Epithelial cell of proximal tubule (primary cell): ENCODE data around the gene EMILIN2. TPM values are rescaled to one million over a fixed set of nuclear protein-coding genes. Genes with fewer than 3 reads are reported as not detected.

ENCODE experiments used
- DNase-seq: peaks from one replicate; pipeline ENCODE4 v3.0.0-alpha.2; 2011; ENCODE audit warnings: low read depth
- H3K4me3 ChIP-seq: 2 replicates; pipeline ENCODE4 v1.5.1; 2011; ENCODE audit warnings: low read depth, mild to moderate bottlenecking, low read length
- CTCF ChIP-seq: conservative IDR thresholded peaks from 2 replicates; pipeline ENCODE4 v1.5.1; 2012; ENCODE audit warnings: low read depth, mild to moderate bottlenecking, low read length
- total RNA-seq: library from RNA; depleted of rRNA; stranded (reverse); fragments of >200 nt; gene quantifications from 2 replicates; pipeline ENCODE4 v1.2.3, GENCODE V29; 2015

The EMILIN2 gene
- total RNA-seq, 1 donor from 2014 or later, result 13.2 TPM

- H3K4me3 ChIP-seq, result no peak overlapping the region
- no peak for TF ChIP-seq CTCF
- DNase-seq, result no peak
Observed at GRCh38 chr18:2894841-2895370, 48.1 kb downstream of the EMILIN2 start.

- no peak for DNase-seq
- no peak for TF ChIP-seq CTCF
- no peak overlapping the region for H3K4me3 ChIP-seq
Observed at GRCh38 chr18:2895391-2895790, 48.6 kb downstream of the EMILIN2 start.

GRCh38 chr18:2896990-2897389 lies 50.2 kb downstream of the EMILIN2 start:
- H3K4me3 ChIP-seq, result no peak overlapping the region
- TF ChIP-seq CTCF, result no peak
- peak; percentile 40 for DNase-seq

- TF ChIP-seq CTCF, result no peak
- H3K4me3 ChIP-seq, result no peak overlapping the region
- no peak for DNase-seq
Observed at GRCh38 chr18:2897448-2898185, 50.8 kb downstream of the EMILIN2 start.

- H3K4me3 ChIP-seq, result no peak overlapping the region
- TF ChIP-seq CTCF, result no peak
- no peak for DNase-seq
Observed at GRCh38 chr18:2898186-2898640, 51.4 kb downstream of the EMILIN2 start.

- TF ChIP-seq CTCF, result no peak
- DNase-seq, result no peak
- H3K4me3 ChIP-seq, result no peak overlapping the region
Observed at GRCh38 chr18:2900684-2901422, 54.0 kb downstream of the EMILIN2 start.
